Epidermal melanocyte (primary cell): Measurements from ENCODE around the gene USF2.
"Not testable (repeated sequence)": the region's sequence is repeated elsewhere in the genome, so short reads cannot be mapped to it uniquely, and the experiment has no call there.

Source experiments
- DNase-seq: peaks from one replicate; pipeline ENCODE4 v3.0.0; 2011; ENCODE audit warnings: low spot score; ENCODE audit not compliant: insufficient read length

The USF2 gene

GRCh38 chr19:35284153-35285094, 15.7 kb downstream of the USF2 start:
- no peak for DNase-seq

GRCh38 chr19:35285095-35285449, 16.3 kb downstream of the USF2 start:
- DNase-seq, result no peak

GRCh38 chr19:35285465-35285864, 16.7 kb downstream of the USF2 start:
- not testable (repeated sequence) for DNase-seq

- DNase-seq, result not testable (repeated sequence)
Observed at GRCh38 chr19:35286101-35286500, 17.3 kb downstream of the USF2 start.

GRCh38 chr19:35287713-35288112, 19.0 kb downstream of the USF2 start:
- no peak for DNase-seq

GRCh38 chr19:35288331-35288730, 19.6 kb downstream of the USF2 start:
- no peak for DNase-seq

- no peak for DNase-seq
Observed at GRCh38 chr19:35288906-35289305, 20.1 kb downstream of the USF2 start.

- no peak for DNase-seq
Observed at GRCh38 chr19:35290381-35291127, 21.8 kb downstream of the USF2 start.

GRCh38 chr19:35291259-35291658, 22.5 kb downstream of the USF2 start:
- no peak for DNase-seq

GRCh38 chr19:35291916-35292315, 23.2 kb downstream of the USF2 start, which contains the start of gene MAG:
TSS of gene MAG (plus strand) at chr19:35292161. CDS start at chr19:35295409, 3,248 bp downstream.
- no peak for DNase-seq

- DNase-seq, result no peak
Observed at GRCh38 chr19:35292421-35293362, 23.9 kb downstream of the USF2 start.

- no peak for DNase-seq
Observed at GRCh38 chr19:35293363-35293739, 24.6 kb downstream of the USF2 start.

- no peak for DNase-seq
Observed at GRCh38 chr19:35293808-35294207, 25.0 kb downstream of the USF2 start.

GRCh38 chr19:35294328-35294727, 25.6 kb downstream of the USF2 start:
- no peak for DNase-seq

GRCh38 chr19:35294859-35295791, 26.4 kb downstream of the USF2 start:
- DNase-seq, result no peak

- DNase-seq, result no peak
Observed at GRCh38 chr19:35295792-35296462, 27.2 kb downstream of the USF2 start.

- DNase-seq, result no peak
Observed at GRCh38 chr19:35296644-35297514, 28.1 kb downstream of the USF2 start.

- no peak for DNase-seq
Observed at GRCh38 chr19:35297515-35297848, 28.7 kb downstream of the USF2 start.

- DNase-seq, result no peak
Observed at GRCh38 chr19:35297922-35298321, 29.2 kb downstream of the USF2 start.
